ENCODE measurements around the gene LCN15. TPM values are rescaled to one million over a fixed set of nuclear protein-coding genes. Genes with fewer than 3 reads are reported as not detected.

LCN15 gene, protein sequence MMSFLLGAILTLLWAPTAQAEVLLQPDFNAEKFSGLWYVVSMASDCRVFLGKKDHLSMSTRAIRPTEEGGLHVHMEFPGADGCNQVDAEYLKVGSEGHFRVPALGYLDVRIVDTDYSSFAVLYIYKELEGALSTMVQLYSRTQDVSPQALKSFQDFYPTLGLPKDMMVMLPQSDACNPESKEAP
- 10 to 100 TPM in 2 of 4 donors, 1 to 10 TPM in 1, under 1 TPM in 1; 0.46 to 38.5 (median 8.8) TPM for polyA plus RNA-seq
- long read RNA-seq, donor 1, partial matches to known transcripts = 0 of 4 reads
- long read RNA-seq, donor 1, other reads (novel, unspliced or antisense) = 0 of 4 reads
- long read RNA-seq, donor 2, partial matches to known transcripts = 0 of 4 reads
- long read RNA-seq, donor 2, other reads (novel, unspliced or antisense) = 0 of 4 reads
- long read RNA-seq, donor 3, partial matches to known transcripts = 136 of 143 reads
- long read RNA-seq, donor 3, other reads (novel, unspliced or antisense) = 6 of 143 reads
- long read RNA-seq, donor 4 = 0 reads
- long read RNA-seq, donor 5 = 0 reads
- long read RNA-seq, donor 6, transcript LCN15-201 (7 exons, 762 nt) = major isoform, 6 of 7 reads
- long read RNA-seq, donor 6, partial matches to known transcripts = 0 of 7 reads
- long read RNA-seq, donor 6, other reads (novel, unspliced or antisense) = 0 of 7 reads
- long read RNA-seq, donor 7 = 0 reads
- long read RNA-seq, donor 8 = 0 reads
- long read RNA-seq, donor 9 = 0 reads
- long read RNA-seq, donor 10, transcript LCN15-202 (6 exons, 2,885 nt) = minor isoform, 28 of 904 reads
- long read RNA-seq, donor 10, transcript LCN15-201 (7 exons, 762 nt) = major isoform, 504 of 904 reads
- long read RNA-seq, donor 10, transcript LCN15-203 (4 exons, 289 nt) = minor isoform, 6 of 904 reads
- long read RNA-seq, donor 10, partial matches to known transcripts = 209 of 904 reads
- long read RNA-seq, donor 10, other reads (novel, unspliced or antisense) = 157 of 904 reads

DNA sequence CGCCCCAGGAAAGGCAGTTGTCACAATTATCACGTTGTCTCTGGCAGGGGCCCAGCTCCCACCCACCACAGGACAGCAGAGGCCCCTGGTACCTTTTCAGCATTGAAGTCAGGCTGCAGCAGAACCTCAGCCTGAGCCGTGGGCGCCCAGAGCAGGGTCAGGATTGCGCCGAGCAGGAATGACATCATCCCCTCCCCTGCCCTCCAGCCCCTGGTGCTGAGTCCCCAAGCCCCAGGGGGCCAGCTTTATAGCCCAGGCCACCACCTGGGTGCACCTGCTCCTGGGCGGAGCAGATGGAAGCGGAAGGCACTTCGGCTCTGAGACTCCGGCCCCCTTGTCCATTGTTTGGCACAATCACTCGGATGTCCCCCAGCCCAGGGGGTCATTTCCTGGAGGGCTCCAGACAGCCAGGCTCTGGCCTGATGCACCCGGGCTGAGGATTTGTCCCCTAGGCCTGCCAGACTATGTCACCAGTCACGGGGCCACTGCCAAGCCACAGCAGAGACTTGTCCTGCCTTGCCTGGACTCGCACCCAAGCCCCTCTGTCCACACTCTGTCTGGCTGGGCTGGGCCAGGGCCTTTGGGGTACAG lies at the start of gene LCN15:
TSS of gene LCN15 (minus strand) at position 218 of the 591 bp plus-strand sequence. CDS start at position 188, 30 bp downstream.
- Histone ChIP-seq H3K27ac (ENCODE audit: low read depth in 1 of 3, low read length in 2 of 3) (no peak within 1 kb of the TSS), H3K4me3 (ENCODE audit: low read depth in 1 of 3, low read length in 3 of 3) (no peak within 1 kb of the TSS), H3K36me3 (ENCODE audit: control insufficient read depth in 3 of 3, insufficient read depth in 2 of 3, low read depth in 1 of 3, low read length in 3 of 3) (no peaks in the 10 kb centered on the region), H3K4me1 (ENCODE audit: control insufficient read depth in 3 of 3, insufficient read depth in 2 of 3, low read depth in 1 of 3, low read length in 2 of 3) (peaks cover 0 to 17% (median 0%) of the 10 kb centered on the region in 3 donors), H3K9me3 (ENCODE audit: control insufficient read depth in 2 of 2, insufficient read depth in 1 of 2, low read depth in 1 of 2, low read length in 1 of 2) (peaks cover 0 to 11% of the 10 kb centered on the region in 2 donors), H3K27me3 (ENCODE audit: control insufficient read depth in 3 of 3, insufficient read depth in 3 of 3, low read length in 3 of 3) (no peaks in the 10 kb centered on the region)
- WGBS, 3 donors = 26 to 56% (median 53%) methylated on average over 14 of the region's 14 CpGs
- FAIRE-seq (no peak), DNase-seq (peak in 1 of 2 donors; percentile 52)

DNA sequence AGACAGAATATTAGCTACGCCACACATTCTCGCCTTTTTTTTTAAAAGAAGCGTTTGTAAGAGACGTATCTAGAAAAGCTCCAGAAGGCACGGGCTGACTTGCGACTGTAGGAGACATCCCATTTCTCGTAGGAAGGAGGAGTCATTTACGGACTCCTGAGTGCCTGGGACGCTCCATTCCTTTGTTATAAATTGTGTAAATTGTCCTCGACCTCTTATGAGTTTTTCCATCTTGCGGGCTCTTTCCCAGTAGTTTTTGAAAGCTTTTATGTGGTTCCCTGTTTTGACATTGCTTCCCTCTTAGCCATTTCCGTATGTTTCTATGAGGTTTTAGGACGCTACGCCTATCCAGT lies 44.5 kb upstream of the LCN15 start:
- Histone ChIP-seq H3K27ac (ENCODE audit: low read depth in 1 of 3, low read length in 2 of 3) (peak overlapping the region in 1 of 3 donors; percentile 77), H3K4me3 (ENCODE audit: low read depth in 1 of 3, low read length in 3 of 3) (peak overlapping the region; percentile 79 to 96 (median 95)), H3K9me3 (ENCODE audit: control insufficient read depth in 2 of 2, insufficient read depth in 1 of 2, low read depth in 1 of 2, low read length in 1 of 2) (no peaks in the 10 kb centered on the region), H3K36me3 (ENCODE audit: control insufficient read depth in 3 of 3, insufficient read depth in 2 of 3, low read depth in 1 of 3, low read length in 3 of 3) (peaks cover 2 to 66% (median 3%) of the 10 kb centered on the region in 3 donors), H3K4me1 (ENCODE audit: control insufficient read depth in 3 of 3, insufficient read depth in 2 of 3, low read depth in 1 of 3, low read length in 2 of 3) (peaks cover 4 to 20% (median 4%) of the 10 kb centered on the region in 3 donors), H3K27me3 (ENCODE audit: control insufficient read depth in 3 of 3, insufficient read depth in 3 of 3, low read length in 3 of 3) (no peaks in the 10 kb centered on the region)
- DNase-seq (no peak), FAIRE-seq (no peak)
- 2 to 4% (median 3%) methylated on average over 14 of the region's 14 CpGs for WGBS, 3 donors

DNA sequence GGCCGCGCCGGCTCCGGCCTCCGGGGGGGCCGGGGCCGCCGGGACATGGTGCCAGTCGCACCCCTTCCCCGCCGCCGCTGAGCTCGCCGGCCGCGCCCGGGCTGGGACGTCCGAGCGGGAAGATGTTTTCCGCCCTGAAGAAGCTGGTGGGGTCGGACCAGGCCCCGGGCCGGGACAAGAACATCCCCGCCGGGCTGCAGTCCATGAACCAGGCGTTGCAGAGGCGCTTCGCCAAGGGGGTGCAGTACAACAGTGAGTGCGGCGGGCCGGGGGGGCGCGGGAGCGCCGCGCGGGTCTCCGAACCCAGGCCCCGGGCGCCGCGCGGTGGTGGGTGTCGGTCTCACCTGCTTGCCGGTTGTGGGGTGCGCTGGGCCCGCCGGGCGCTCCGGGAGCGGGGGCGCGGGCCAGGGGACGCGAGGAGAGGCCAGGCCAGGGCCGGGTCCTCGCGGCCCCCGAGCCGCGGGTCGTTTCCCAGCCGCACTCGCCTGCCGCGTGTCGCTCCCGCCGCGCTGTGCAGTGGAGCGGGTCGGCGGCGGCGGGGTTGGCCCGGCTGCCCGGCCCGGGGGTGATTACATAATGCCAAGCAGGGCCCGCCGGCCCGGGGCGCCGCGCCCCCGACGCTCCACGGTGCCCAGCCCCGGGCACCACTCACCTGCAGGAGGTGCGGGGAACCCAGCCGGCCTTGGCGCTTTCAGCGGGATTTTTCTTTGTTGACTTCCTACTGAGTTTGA lies 43.9 kb upstream of the LCN15 start:
- Histone ChIP-seq H3K9me3 (ENCODE audit: control insufficient read depth in 2 of 2, insufficient read depth in 1 of 2, low read depth in 1 of 2, low read length in 1 of 2) (no peaks in the 10 kb centered on the region), H3K4me1 (ENCODE audit: control insufficient read depth in 3 of 3, insufficient read depth in 2 of 3, low read depth in 1 of 3, low read length in 2 of 3) (peaks cover 4 to 20% (median 4%) of the 10 kb centered on the region in 3 donors), H3K27me3 (ENCODE audit: control insufficient read depth in 3 of 3, insufficient read depth in 3 of 3, low read length in 3 of 3) (no peaks in the 10 kb centered on the region), H3K4me3 (ENCODE audit: low read depth in 1 of 3, low read length in 3 of 3) (peak overlapping the region; percentile 79 to 96 (median 95)), H3K36me3 (ENCODE audit: control insufficient read depth in 3 of 3, insufficient read depth in 2 of 3, low read depth in 1 of 3, low read length in 3 of 3) (peaks cover 2 to 69% (median 3%) of the 10 kb centered on the region in 3 donors), H3K27ac (ENCODE audit: low read depth in 1 of 3, low read length in 2 of 3) (peak overlapping the region; percentile 70 to 78 (median 73))
- 1% methylated on average over 56 to 93 of the region's 93 CpGs for WGBS, 3 donors
- no peak for FAIRE-seq
- peak; percentile 23 to 64 for DNase-seq

DNA sequence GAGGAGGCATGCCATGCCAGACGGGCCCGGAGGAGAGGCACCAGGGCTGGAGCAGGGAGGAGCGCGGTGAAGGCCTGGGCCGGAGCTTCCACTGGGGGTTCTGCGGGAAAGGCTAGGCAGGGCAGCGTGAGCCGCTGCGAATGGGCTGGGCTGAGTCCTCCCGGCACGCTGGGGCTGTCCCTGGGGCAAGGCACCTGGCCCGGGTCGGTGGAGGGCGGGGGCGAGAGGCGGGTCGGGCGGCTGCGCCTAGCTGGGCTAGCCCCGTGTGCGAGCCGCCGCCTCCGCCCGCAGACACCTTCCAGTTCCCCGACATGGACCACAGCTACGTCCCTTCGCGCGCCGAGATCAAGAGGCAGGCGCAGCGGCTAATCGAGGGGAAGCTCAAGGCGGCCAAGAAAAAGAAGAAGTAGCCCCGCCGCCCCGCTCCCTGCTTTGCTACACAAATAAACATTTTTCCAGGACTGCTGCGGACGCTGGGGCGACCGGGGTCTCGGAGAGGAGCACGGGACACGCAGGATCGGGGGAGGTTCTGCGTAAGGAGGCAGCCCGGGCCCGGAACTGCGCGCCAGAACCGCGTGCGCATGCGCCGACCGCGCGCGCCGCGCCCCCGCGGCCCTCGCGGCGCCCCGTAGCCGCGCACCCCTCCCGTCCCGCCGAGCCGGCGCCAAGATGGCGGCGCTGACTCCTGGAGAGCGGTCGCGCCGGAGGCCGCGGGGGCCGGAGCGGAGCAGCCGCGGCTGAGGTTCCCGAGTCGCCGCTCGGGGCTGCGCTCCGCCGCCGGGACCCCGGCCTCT lies 43.2 kb upstream of the LCN15 start, which contains the start of gene RABL6:
TSS of gene RABL6 (plus strand) at position 668 of the 794 bp plus-strand sequence. CDS start 249 bp downstream, outside the sequence.
- no peak for FAIRE-seq
- Histone ChIP-seq H3K27me3 (ENCODE audit: control insufficient read depth in 3 of 3, insufficient read depth in 3 of 3, low read length in 3 of 3) (no peaks in the 10 kb centered on the region), H3K4me3 (ENCODE audit: low read depth in 1 of 3, low read length in 3 of 3) (peak within 1 kb of the TSS; percentile 86 to 96 (median 95)), H3K4me1 (ENCODE audit: control insufficient read depth in 3 of 3, insufficient read depth in 2 of 3, low read depth in 1 of 3, low read length in 2 of 3) (peaks cover 4 to 20% (median 4%) of the 10 kb centered on the region in 3 donors), H3K9me3 (ENCODE audit: control insufficient read depth in 2 of 2, insufficient read depth in 1 of 2, low read depth in 1 of 2, low read length in 1 of 2) (no peaks in the 10 kb centered on the region), H3K36me3 (ENCODE audit: control insufficient read depth in 3 of 3, insufficient read depth in 2 of 3, low read depth in 1 of 3, low read length in 3 of 3) (peaks cover 0 to 66% (median 2%) of the 10 kb centered on the region in 3 donors), H3K27ac (ENCODE audit: low read depth in 1 of 3, low read length in 2 of 3) (peak within 1 kb of the TSS; percentile 77 to 93 (median 93))
- 0 to 1% (median 1%) methylated on average over 42 to 96 of the region's 96 CpGs for WGBS, 3 donors
- DNase-seq = peak; percentile 69 to 94

DNA sequence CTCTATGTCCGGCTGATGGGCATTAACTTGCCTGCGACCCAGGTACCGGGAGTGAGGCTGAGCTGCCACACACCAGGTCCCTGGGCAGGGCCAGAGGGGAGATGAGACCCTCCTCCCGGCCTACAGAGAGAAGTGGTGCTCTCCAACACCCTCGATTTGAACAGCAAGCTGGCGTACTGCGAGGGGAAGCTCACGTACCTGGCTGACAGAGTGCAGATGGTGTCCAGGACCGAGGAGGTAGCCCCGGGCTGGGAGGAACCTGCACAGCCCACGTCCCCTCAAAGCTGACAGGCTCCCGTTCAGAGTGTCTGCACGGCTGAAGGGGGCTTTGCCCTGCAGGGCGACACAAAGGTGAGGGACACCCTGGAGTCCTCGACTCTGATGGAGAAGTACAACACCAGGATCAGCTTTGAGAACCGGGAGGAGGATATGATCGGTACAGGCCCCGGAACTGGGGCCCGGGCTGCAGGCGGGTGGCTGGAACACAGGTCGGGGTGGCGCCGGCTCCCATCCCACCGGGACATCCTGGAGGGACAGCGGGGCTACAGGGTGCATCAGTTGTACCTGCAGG lies 42.4 kb upstream of the LCN15 start:
- Histone ChIP-seq H3K9me3 (ENCODE audit: control insufficient read depth in 2 of 2, insufficient read depth in 1 of 2, low read depth in 1 of 2, low read length in 1 of 2) (no peaks in the 10 kb centered on the region), H3K4me1 (ENCODE audit: control insufficient read depth in 3 of 3, insufficient read depth in 2 of 3, low read depth in 1 of 3, low read length in 2 of 3) (peaks cover 4 to 20% (median 4%) of the 10 kb centered on the region in 3 donors), H3K27me3 (ENCODE audit: control insufficient read depth in 3 of 3, insufficient read depth in 3 of 3, low read length in 3 of 3) (no peaks in the 10 kb centered on the region), H3K36me3 (ENCODE audit: control insufficient read depth in 3 of 3, insufficient read depth in 2 of 3, low read depth in 1 of 3, low read length in 3 of 3) (peaks cover 0 to 62% (median 2%) of the 10 kb centered on the region in 3 donors), H3K4me3 (ENCODE audit: low read depth in 1 of 3, low read length in 3 of 3) (peak overlapping the region; percentile 86 to 96 (median 95)), H3K27ac (ENCODE audit: low read depth in 1 of 3, low read length in 2 of 3) (peak overlapping the region in 1 of 3 donors; percentile 93)
- WGBS, 3 donors = 48 to 71% (median 65%) methylated on average over 25 of the region's 25 CpGs
- DNase-seq (no peak), FAIRE-seq (no peak)

DNA sequence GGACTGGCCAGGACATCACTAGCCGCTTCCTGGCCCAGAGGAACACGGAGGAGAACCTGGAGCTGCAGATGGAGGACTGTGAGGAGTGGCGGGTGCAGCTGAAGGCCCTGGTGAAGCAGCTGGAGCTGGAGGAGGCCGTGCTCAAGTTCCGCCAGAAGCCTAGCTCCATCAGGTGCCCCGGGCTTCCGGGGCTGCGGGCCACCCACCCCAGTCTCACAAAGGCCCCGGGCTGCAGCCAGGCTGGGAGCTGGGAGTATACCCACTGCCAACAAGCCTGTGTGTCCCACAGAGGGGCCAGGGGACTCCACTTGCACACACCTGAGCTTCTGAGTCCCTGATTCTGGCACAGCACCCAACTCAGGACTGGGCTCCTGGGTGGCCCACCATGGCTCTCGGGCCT lies 41.7 kb upstream of the LCN15 start:
- 96 to 97% (median 97%) methylated on average over 6 to 10 of the region's 10 CpGs for WGBS, 3 donors
- FAIRE-seq = no peak

More for the DNA sequence above, 41.7 kb upstream of the LCN15 start:
- DNase-seq = no peak
- H3K4me3 ChIP-seq (ENCODE audit: low read depth in 1 of 3, low read length in 3 of 3) = no peak overlapping the region
- H3K9me3 ChIP-seq (ENCODE audit: control insufficient read depth in 2 of 2, insufficient read depth in 1 of 2, low read depth in 1 of 2, low read length in 1 of 2) = no peaks in the 10 kb centered on the region
- H3K27ac ChIP-seq (ENCODE audit: low read depth in 1 of 3, low read length in 2 of 3) = no peak overlapping the region
- no peaks in the 10 kb centered on the region for H3K27me3 ChIP-seq (ENCODE audit: control insufficient read depth in 3 of 3, insufficient read depth in 3 of 3, low read length in 3 of 3)
- H3K4me1 ChIP-seq (ENCODE audit: control insufficient read depth in 3 of 3, insufficient read depth in 2 of 3, low read depth in 1 of 3, low read length in 2 of 3) = peaks cover 4 to 20% (median 4%) of the 10 kb centered on the region in 3 donors
- H3K36me3 ChIP-seq (ENCODE audit: control insufficient read depth in 3 of 3, insufficient read depth in 2 of 3, low read depth in 1 of 3, low read length in 3 of 3) = peaks cover 0 to 55% (median 2%) of the 10 kb centered on the region in 3 donors
